HEK293 (cell line): ENCODE measurements around the gene CHD2.
"Not testable (repeated sequence)": the region's sequence is repeated elsewhere in the genome, so short reads cannot be mapped to it uniquely, and the experiment has no call there.

ENCODE experiments used
- CTCF ChIA-PET: fragments of 350-600 bp; formaldehyde crosslinking; extraction: SDS; loops from one replicate; lab custom pipeline; 2021; ENCODE audit warnings: antibody characterized with exemption; lab: Yijun Ruan, JAX
- POLR2A ChIA-PET: fragments of 300-600 bp; formaldehyde crosslinking; extraction: SDS; loops from one replicate; lab custom pipeline; 2020; ENCODE audit warnings: antibody characterized with exemption, inconsistent platforms; lab: Yijun Ruan, JAX
- H3K27ac ChIP-seq: fragments of 200-500 bp; sonication (Bioruptor generic); 2 replicates; pipeline ENCODE4 v1.5.1; 2014; ENCODE audit warnings: low read depth, low read length, control low read depth, inconsistent platforms; ENCODE audit errors: extremely low read depth
- H3K36me3 ChIP-seq, 2 experiments: fragments of 200-500 bp in 1 of 2; sonication (Bioruptor generic) in 1 of 2; 1 replicate in 1 of 2; 2 replicates in 1 of 2; pipeline ENCODE4 v1.5.1; 2014 to 2017; ENCODE audit warnings: inconsistent platforms in 2 of 2, low read length in 2 of 2; ENCODE audit not compliant: control insufficient read depth in 2 of 2, insufficient read depth in 1 of 2
- H3K4me1 ChIP-seq: fragments of 200-500 bp; sonication (Bioruptor generic); 2 replicates; pipeline ENCODE4 v1.5.1; 2014; ENCODE audit warnings: mild to moderate bottlenecking, low read length, inconsistent platforms; ENCODE audit not compliant: control insufficient read depth, insufficient read depth
- H3K4me3 ChIP-seq: 2 replicates; pipeline ENCODE4 v1.5.1; 2011; ENCODE audit warnings: low read depth, mild to moderate bottlenecking, control low read depth, low read length, moderate library complexity
- H3K9me3 ChIP-seq: fragments of 200-500 bp; sonication (Bioruptor generic); 2 replicates; pipeline ENCODE4 v1.5.1; 2014; ENCODE audit warnings: low read depth, low read length, inconsistent platforms; ENCODE audit not compliant: control insufficient read depth, insufficient read depth
- MYNN ChIP-seq: fragments of 450-650 bp; formaldehyde crosslinking; IDR thresholded peaks from 2 replicates; pipeline ENCODE4 v1.5.1; 2016; ENCODE audit warnings: missing biosample characterization, missing genetic modification characterization, borderline replicate concordance
- MZF1 ChIP-seq: fragments of 450-650 bp; formaldehyde crosslinking; IDR thresholded peaks from 2 replicates; pipeline ENCODE4 v1.5.1; 2017; ENCODE audit warnings: missing biosample characterization, missing genetic modification characterization, borderline replicate concordance
- PRDM10 ChIP-seq: fragments of 450-650 bp; formaldehyde crosslinking; IDR thresholded peaks from 2 replicates; pipeline ENCODE4 v1.5.1; 2016; ENCODE audit warnings: missing biosample characterization, missing genetic modification characterization
- SETDB1 ChIP-seq: IDR thresholded peaks from one replicate; pipeline ENCODE4 v1.6.1; 2017; ENCODE audit warnings: mild to moderate bottlenecking, low read length, moderate library complexity, mixed read lengths; ENCODE audit not compliant: insufficient read length
- ZBTB21 ChIP-seq: fragments of 450-650 bp; formaldehyde crosslinking; IDR thresholded peaks from 2 replicates; pipeline ENCODE4 v1.5.1; 2017; ENCODE audit warnings: missing biosample characterization, missing genetic modification characterization
- ZBTB26 ChIP-seq: fragments of 450-650 bp; formaldehyde crosslinking; optimal IDR thresholded peaks from 2 replicates; pipeline ENCODE3; 2016; ENCODE audit warnings: missing biosample characterization, mild to moderate bottlenecking, missing genetic modification characterization
- ZNF157 ChIP-seq: fragments of 450-650 bp; formaldehyde crosslinking; IDR thresholded peaks from 2 replicates; pipeline ENCODE4 v1.5.1; 2016; ENCODE audit warnings: missing biosample characterization, missing genetic modification characterization
- ZNF169 ChIP-seq: fragments of 450-650 bp; formaldehyde crosslinking; IDR thresholded peaks from 2 replicates; pipeline ENCODE4 v1.5.1; 2016; ENCODE audit warnings: missing biosample characterization, missing genetic modification characterization
- ZNF26 ChIP-seq: fragments of 450-650 bp; formaldehyde crosslinking; IDR thresholded peaks from 2 replicates; pipeline ENCODE4 v1.5.1; 2016; ENCODE audit warnings: missing biosample characterization, missing genetic modification characterization
- ZNF335 ChIP-seq: fragments of 450-650 bp; formaldehyde crosslinking; conservative IDR thresholded peaks from 2 replicates; pipeline ENCODE4 v1.5.1; 2016; ENCODE audit warnings: missing biosample characterization, missing genetic modification characterization
- ZNF654 ChIP-seq: fragments of 450-650 bp; formaldehyde crosslinking; IDR thresholded peaks from 2 replicates; pipeline ENCODE4 v1.5.1; 2016; ENCODE audit warnings: low read depth, missing biosample characterization, missing genetic modification characterization
- ZXDB ChIP-seq: fragments of 450-650 bp; formaldehyde crosslinking; IDR thresholded peaks from 2 replicates; pipeline ENCODE4 v1.5.1; 2016; ENCODE audit warnings: missing biosample characterization, missing genetic modification characterization

The CHD2 gene

GRCh38 chr15:93030430-93031102 is 130.4 kb downstream of the CHD2 start (continued):
- TF ChIP-seq PRDM10: no peak
- TF ChIP-seq, all 188 proteins: peak for 12

GRCh38 chr15:93031103-93031464 is 131.0 kb downstream of the CHD2 start:
- H3K4me1 ChIP-seq: no peaks in the 10 kb centered on the region
- POLR2A ChIA-PET: interaction anchor here (1.0 kb wide), 1 partner anchor 1089 kb away, joined by 4 read pairs; no protein-coding TSS in a partner anchor
- peaks cover 0 to 15% of the 10 kb centered on the region in 2 experiments; a peak in 2 of 3 replicates for H3K36me3 ChIP-seq
- CTCF ChIA-PET: interaction anchor here (0.5 to 8.4 kb wide), 15 partner anchors 23 to 1094 kb away, joined by 3 to 147 read pairs (median 6); no protein-coding TSS in a partner anchor
- H3K27ac ChIP-seq: no peak overlapping the region
- H3K9me3 ChIP-seq: no peaks in the 10 kb centered on the region
- no peak overlapping the region for H3K4me3 ChIP-seq
- no peak for TF ChIP-seq MYNN (tag by site-specific recombination)
- no peak for TF ChIP-seq SETDB1
- no peak for TF ChIP-seq ZNF335 (tag by site-specific recombination)
- TF ChIP-seq ZNF26 (tag by site-specific recombination): no peak
- no peak for TF ChIP-seq ZNF157 (tag by site-specific recombination)
- no peak for TF ChIP-seq ZBTB21 (tag by site-specific recombination)
- TF ChIP-seq ZBTB26: no peak
- TF ChIP-seq MZF1: no peak
- TF ChIP-seq ZNF169 (tag by site-specific recombination): no peak
- no peak for TF ChIP-seq ZNF654 (tag by site-specific recombination)
- no peak for TF ChIP-seq ZXDB (tag by site-specific recombination)

GRCh38 chr15:93031557-93032384 is 131.6 kb downstream of the CHD2 start:
- H3K4me3 ChIP-seq, H3K27ac ChIP-seq, POLR2A ChIA-PET, H3K36me3 ChIP-seq, H3K9me3 ChIP-seq, H3K4me1 ChIP-seq: not testable (repeated sequence)
- CTCF ChIA-PET: interaction anchor here (0.6 to 8.4 kb wide), 15 partner anchors 52 to 1342 kb away, joined by 3 to 147 read pairs (median 3); no protein-coding TSS in a partner anchor

- CTCF ChIA-PET: interaction anchor here (0.5 to 8.4 kb wide), 14 partner anchors 8 to 1290 kb away, joined by 3 to 147 read pairs (median 3); no protein-coding TSS in a partner anchor
- POLR2A ChIA-PET, H3K4me3 ChIP-seq, H3K27ac ChIP-seq, H3K36me3 ChIP-seq, H3K9me3 ChIP-seq, H3K4me1 ChIP-seq: not testable (repeated sequence)
Observed at GRCh38 chr15:93032515-93033206, 132.5 kb downstream of the CHD2 start.
